Heart left ventricle (tissue), 13 donors: ENCODE measurements around the gene CCDC88A.

Experiments used
- POLR2A ChIP-seq, 2 donors: fragments of 450-650 bp; IDR thresholded peaks; one replicate each; pipeline ENCODE4 v1.6.1; 2017; ENCODE audit warnings: antibody characterized with exemption in 2 of 2, mild to moderate bottlenecking in 2 of 2, moderate library complexity in 2 of 2
- TF ChIP-seq, protein P1 (sequence below), 12 donors: fragments of 200-600 bp; sonication (generic) in 4 of 12; IDR thresholded peaks; one replicate each; pipeline versions ENCODE4 v1.5.0 to v1.8.0; 2018 to 2022; ENCODE audit warnings: antibody characterized with exemption in 12 of 12, mild to moderate bottlenecking in 5 of 12
- donor health status: ischemic (EF 13 %, LVEDD 7.1; RV severe dilation, severe dysfunction).
- donor health status: DM: no; HTN: yes; CAD: no.
- donor health status: DM: no; HTN: no; CAD: no.
- donor health status: ischemic (EF 25% LVEDD 6.9; RV normal size, moderate dysfunction).
- donor health status: ischemic (EF 25% LVEDD 5.7; RV mildly dilated, moderate dysfunction).
- donor health status: ischemic (EF 35%, LVEDD 5.7; RV mildly dilated, moderate dysfunction).
- donor health status: nonischemic (EF 11% LVEDD 7.7; RV severe dilation, severe dysfunction).
- donor health status: DM: yes; HTN: yes; CAD: no.
- donor health status: PGD.
- donor health status: ischemic (EF 29% LVEDD 5.4; RV normal size, mild dysfunction).
- donor health status: nonischemic (EF 23%, LVEDD 6.1; RV moderate dilation, normal function).

DNA sequence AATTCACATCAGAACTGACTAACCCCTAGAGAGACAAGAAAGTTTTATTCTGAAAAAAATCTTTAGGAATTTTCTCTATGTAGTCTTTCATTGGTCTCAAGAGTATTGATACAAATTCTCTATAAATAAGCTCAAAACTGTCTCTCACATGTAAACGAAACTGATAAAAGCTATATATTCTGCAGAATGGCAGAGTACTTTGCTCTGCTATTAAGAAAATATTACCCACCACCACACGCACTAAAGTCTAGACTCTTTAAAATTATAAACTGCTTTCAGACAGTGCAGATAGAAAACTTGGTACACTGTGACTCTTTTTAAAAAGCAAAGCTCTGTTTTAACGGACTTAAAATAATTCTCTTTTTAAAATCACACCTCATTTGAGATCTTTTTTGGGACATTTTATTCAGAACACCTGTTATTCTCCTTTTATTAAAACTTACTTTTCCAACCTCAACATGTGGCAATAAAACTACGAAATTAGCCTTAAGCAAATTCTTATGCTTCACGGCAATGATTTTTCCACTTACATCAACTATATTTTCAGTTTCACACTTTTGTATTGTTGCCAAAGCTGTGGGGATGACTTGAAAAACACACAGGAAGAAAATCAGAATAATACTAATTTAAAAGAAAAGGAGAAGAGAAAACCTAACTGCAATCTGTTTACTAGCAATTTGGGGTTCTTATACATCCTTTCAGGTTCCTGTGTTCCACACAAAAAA is 58.0 kb downstream of the CCDC88A start:
- TF ChIP-seq POLR2A (IDR thresholded peaks at IDR 0.05), result no peak
- TF ChIP-seq, protein P1, sequence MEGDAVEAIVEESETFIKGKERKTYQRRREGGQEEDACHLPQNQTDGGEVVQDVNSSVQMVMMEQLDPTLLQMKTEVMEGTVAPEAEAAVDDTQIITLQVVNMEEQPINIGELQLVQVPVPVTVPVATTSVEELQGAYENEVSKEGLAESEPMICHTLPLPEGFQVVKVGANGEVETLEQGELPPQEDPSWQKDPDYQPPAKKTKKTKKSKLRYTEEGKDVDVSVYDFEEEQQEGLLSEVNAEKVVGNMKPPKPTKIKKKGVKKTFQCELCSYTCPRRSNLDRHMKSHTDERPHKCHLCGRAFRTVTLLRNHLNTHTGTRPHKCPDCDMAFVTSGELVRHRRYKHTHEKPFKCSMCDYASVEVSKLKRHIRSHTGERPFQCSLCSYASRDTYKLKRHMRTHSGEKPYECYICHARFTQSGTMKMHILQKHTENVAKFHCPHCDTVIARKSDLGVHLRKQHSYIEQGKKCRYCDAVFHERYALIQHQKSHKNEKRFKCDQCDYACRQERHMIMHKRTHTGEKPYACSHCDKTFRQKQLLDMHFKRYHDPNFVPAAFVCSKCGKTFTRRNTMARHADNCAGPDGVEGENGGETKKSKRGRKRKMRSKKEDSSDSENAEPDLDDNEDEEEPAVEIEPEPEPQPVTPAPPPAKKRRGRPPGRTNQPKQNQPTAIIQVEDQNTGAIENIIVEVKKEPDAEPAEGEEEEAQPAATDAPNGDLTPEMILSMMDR (IDR thresholded peaks at IDR 0.05), result no peak
